SW480 (cell line): ENCODE results near the gene KIAA1614.
"Not testable (repeated sequence)": the region's sequence is repeated elsewhere in the genome, so short reads cannot be mapped to it uniquely, and the experiment has no call there.

Experiments
- DNase-seq: peaks from one replicate; pipeline ENCODE4 v3.0.0-alpha.2; 2016; ENCODE audit warnings: low spot score

Gene KIAA1614

DNA sequence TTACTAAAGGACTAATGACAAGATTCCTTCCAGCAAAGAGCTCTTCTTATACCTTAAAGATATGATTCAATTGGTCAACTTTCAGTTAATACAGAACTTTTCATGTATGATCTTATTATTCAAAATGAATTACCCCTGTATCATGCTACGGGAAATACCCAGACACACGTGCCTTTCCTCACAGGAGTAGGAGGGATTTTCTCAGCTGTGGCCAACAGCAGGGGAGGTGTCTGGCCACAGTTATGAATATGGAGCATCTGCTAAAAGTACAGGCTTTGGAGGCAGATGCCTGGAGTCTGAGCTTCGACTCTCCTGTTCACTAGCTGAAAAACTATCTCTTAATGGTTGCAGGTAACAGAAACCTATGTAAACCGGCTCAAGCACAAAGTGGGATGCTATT is 53.6 kb downstream of the KIAA1614 start:
- DNase-seq: no peak

DNA sequence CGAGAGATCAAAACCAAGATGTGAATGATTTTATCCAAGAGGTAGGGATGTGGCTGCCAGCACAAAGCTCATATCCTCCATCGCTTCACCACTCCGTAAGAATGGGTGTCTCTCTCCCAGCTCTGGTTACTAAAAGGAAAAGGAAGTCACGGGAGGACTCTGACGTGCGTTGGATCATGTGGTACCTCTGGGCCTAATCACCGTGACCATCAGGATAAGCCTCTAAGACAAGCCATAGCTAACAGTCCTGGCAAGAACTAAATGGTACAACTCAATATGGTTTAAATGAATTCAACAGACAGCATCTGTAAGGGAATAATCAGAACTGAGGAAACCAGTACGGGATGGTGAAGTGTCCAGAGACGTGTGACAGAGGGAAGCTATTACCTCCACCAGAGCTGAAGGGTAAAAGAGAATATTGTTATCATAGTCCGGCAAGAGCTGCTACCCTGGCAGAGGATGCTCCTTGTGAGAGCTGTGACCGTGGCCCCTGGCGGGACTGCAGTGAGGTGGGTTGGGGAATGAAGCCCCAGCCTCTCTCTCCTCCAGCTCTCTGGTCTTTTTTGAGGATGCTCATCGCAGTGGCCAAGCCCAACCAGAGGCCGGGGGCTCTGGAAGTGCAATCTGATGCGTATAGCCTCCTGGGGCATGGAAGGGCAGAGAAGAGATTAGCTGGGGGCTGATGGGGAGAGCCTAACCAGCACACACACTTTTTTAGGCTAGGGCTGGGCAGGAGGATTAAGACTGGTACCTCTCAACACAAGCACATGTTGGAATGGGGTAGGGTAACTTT is 54.2 kb downstream of the KIAA1614 start:
- DNase-seq: no peak

DNA sequence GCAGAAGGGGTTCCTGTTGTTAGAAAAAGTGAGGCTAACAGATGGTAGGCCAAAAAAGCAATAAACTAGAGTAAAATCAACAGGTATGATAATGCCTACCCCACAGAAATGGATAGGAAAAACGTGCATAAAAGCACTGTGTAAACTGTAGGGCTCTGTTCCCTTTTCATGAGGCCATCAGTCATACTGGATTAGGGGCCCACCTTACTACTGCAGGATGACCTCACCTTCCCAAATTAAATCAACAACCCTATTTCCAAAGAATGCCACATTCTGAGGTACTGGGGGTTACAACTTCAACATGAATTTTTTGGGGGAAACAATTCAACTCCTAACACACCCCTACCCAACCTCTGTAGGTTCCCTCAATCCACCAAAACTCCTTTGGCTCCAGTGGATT is 54.9 kb downstream of the KIAA1614 start:
- DNase-seq: no peak

GRCh38 chr1:180968834-180969233 is 56.1 kb downstream of the KIAA1614 start:
- not testable (repeated sequence) for DNase-seq

DNA sequence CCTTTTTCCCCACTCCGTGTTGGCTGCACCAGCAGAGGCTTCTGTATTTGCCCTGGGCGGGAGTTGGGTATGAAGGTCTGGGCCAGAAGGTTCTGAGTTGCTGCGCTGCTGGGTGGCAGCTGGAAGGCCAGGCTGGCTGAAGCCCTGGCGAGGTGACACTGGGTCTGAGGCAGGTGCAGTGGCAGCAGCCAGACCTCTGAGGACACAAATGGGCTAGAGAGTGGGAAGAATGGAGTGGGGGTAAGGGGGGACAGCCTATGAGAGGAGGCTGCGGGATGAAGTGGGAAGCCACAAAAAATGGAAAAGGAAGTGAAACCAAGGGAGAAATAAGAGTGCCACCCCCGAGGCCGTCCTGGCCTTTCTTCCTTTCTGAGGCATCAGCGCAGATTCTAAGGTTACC is 56.7 kb downstream of the KIAA1614 start:
- no peak for DNase-seq

- DNase-seq: no peak
Measured at GRCh38 chr1:180970333-180971079, 57.8 kb downstream of the KIAA1614 start.

GRCh38 chr1:180971273-180971997 is 58.7 kb downstream of the KIAA1614 start:
- DNase-seq: no peak

DNA sequence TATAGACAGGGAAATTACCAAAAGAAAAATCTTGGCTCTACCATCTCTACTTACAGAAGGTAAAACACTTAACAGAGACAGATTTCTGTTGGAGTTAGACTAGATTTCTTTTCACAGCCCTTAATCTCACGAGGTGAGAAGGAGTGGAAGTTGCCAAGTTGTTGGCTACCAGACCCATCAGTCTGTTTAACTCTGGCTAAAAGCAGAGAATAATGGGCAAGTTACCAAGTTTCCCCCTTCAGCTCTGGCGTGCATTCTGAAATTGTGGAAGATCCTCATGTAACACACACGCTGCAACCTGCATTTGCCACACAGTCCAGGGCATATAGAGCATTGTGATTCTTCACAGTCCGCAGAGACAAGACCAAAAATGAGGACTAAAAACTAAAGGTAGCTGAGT is 60.7 kb downstream of the KIAA1614 start:
- no peak for DNase-seq

DNA sequence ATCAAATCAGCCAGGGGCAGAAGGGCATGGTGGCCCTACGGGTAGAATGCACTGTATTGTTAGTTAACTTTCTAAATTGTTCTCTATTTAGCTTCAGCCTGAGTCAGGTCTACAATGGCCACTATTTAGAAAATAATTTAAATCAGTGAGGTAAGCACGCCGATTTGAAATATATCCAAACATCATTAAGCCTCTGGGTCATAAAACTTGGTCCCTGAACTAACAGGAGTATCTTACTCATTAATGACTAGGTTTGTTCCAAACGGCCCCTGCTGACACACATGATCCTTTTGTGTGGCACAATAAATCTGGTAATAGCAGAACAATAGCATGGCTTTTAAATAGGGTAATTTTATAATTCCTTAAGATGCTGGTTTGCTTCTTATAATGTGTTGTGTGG is 61.5 kb downstream of the KIAA1614 start:
- no peak for DNase-seq

GRCh38 chr1:180975551-180975950 is 62.9 kb downstream of the KIAA1614 start:
- no peak for DNase-seq

DNA sequence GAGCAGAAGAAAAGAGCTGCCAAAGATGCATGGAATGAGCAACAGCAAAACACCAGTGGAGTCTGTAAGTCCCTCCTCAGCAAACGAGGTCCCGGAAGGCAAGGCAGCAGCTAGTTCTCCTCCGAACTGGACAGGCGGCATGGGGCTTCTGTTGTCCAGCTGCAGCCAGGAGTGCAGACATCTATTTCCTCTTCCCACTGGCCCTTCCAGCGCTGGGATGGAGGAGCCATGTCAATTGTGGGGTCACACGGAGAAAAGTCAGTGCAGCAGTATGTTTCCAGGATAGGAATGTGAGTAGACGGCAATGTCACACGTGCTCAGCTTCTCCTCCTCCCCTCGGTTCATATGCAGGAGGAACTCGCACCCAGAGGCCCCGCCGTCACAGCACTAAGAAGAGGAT is 63.5 kb downstream of the KIAA1614 start:
- no peak for DNase-seq

DNA sequence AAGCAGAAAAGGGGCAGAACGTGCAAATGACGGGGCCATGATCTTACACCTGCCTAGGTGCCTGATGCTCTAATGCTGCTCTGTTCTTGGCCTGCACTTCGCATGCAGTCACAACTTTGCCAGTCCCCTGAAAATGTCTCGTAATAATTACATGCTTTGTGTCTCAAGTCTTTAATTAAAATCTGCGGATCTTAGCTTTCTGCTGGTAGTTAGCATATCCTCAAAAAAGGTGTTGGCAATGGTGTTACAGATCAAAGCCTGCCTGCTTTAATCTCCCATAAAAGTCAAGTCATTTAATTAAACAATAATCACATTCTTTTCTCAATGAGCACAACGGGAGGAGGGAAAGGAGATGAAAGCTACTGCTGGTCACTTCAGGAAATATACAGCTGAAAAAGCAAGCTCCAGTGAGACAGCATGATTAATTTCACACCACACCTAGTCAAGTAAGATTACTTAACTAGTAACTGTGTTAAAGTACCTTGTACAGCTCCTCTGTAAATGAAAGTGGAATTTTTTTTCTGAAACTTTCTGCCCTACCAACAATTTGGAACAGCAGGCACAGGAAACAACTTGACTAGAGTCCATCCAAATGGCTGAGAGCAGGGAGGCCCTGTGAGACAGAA is 64.1 kb downstream of the KIAA1614 start:
- no peak for DNase-seq

DNA sequence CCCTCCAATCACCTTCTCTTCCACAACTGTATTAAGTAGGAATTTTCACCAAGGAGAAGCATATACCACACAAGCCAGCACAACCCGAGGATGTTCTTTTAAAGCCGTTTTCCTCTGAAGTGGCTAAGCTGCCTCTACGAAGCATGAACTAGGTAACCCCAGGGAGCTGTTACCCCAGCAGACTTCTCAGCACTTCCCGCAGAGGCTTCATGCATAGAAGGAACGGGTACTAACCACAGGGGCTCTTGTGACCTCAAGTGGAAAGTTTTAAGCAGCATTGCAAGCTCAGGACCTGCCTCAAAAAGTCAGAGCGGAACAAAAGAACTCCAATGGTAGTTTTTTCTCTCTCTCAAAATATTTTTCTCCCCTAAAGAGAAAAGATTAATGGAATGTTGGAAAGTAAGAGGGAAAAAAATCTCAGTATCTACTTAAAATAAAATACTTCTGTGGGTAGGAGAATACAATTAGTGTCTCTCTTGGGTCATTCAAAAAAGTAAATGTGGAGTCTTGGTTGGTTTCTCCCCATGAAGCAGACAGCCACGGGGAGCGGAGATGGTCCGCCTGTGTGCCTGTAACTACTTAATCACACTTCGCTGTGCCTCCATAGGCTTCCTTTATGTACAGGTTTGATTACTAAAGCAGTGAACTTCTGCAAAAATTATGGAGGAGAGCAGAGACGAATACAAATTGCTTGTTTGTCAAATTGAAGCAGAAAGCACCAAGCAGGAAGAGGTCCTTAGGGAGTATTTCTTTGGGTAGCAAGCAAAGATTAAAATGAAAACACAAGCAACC is 69.1 kb downstream of the KIAA1614 start:
- no peak for DNase-seq

GRCh38 chr1:180982422-180982821 is 69.7 kb downstream of the KIAA1614 start:
- DNase-seq: no peak

DNA sequence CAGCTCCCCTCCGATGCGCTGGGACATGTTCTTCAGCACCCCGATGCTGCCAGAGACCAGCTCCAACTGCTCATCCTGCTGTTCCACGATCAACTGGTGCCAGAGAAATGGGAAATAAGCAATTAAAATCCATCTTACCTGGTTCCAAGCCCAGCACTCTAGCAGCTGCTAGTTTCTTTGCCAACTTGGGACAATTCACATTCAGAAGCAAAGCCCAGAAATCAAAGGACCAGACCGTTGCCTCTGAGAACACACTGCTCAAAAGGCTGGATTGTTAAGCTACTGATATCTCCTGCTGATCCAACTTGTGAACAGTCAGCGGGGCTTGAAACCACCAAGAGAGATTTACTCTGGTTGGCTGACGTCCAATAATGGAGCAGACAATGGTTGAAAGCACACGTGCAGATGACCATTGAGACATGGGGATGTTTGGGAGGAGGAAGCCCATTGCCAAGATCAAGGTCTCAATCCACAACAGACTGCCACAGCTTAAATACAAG is 75.6 kb downstream of the KIAA1614 start:
- no peak for DNase-seq

GRCh38 chr1:180994262-180994661 is 81.6 kb downstream of the KIAA1614 start:
- no peak for DNase-seq

DNA sequence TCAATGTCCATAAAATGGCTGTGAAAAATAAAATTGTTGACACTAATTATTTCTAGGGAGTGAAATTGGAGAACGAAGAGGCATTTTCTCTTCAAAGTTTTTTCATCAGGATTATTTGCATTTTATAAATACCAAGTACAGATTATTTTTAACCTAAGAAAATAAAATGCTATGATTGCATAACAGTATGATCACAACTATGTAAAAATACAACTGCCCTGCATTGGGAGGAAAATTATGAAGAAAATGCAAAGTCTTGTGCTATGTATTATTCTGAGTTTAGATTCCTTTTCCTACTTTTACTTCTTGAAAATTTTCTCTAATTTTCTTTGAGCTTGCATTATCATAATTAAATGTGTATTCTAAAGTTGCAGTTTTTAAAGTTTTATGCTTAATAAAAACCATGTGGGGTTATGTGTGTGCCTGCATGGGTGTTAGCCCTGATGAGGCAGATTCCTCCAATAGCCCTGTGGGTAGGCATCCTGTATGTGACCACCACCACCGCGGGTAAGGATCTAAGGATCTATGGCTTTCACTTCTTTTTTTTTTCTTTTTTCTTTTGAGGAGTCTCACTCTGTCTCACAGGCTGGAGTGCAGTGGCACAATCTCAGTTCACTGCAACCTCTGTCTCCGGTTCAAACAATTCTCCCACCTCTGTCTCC is 85.3 kb downstream of the KIAA1614 start:
- DNase-seq: no peak
